ENCODE measurements around the gene ITPA. TPM values are rescaled to one million over a fixed set of nuclear protein-coding genes. Genes with fewer than 3 reads are reported as not detected.

The ITPA gene
- total and polyA plus RNA-seq, 2 of the 13 experiments (the other 11 are each of a cell fraction or from before 2014, with no cell fraction given), result 60.1 to 103 TPM

GRCh38 chr20:3235666-3236324 is 26.5 kb downstream of the ITPA start:
- intact Hi-C loops (cut with micrococcal nuclease; ENCODE audit: unreplicated experiment) (no loop called here), in situ Hi-C loops (cut with HindIII; ENCODE audit: extremely low pct_ligation_motif_present, low pct_unique_long_range_greater_than_20kb) (no loop called here)
- 81% methylated on average over 4 of the region's 4 CpGs for WGBS (ENCODE audit: low lambda C conversion rate)
- BruUV-seq (replicated peaks), result no TSS peak
- POLR2A ChIA-PET, result no interaction called here
- no peak overlapping the region for H2AFZ ChIP-seq (ENCODE audit: low read length)
- H3K27ac ChIP-seq (ENCODE audit: extremely low read length, insufficient read depth, low read length), result no peak overlapping the region
- no peaks in the 10 kb centered on the region for H4K20me1 ChIP-seq (ENCODE audit: insufficient read depth, low read length)
- ATAC-seq (no peak), FAIRE-seq (no peak), DNase-seq (ENCODE audit: low spot score) (no peak)
- H3K4me2 ChIP-seq (ENCODE audit: low read depth, low read length), result no peak overlapping the region
- peaks cover 0 to 1% of the 10 kb centered on the region in 2 experiments; a peak in 3 of 5 replicates for H3K36me3 ChIP-seq (replicated peaks in 1 of 2; ENCODE audit: control insufficient read depth in 1 of 2, insufficient read depth in 2 of 2, low read length in 2 of 2)
- no peak overlapping the region; the same call in 1 of the 2 replicates for H3K9ac ChIP-seq (ENCODE audit: insufficient read depth, low read depth, low read length)
- TF ChIP-seq ZFP91 (CRISPR knock-in tag; IDR thresholded peaks at IDR 0.05; ENCODE audit: borderline replicate concordance) (0 out of 2 replicates have a peak, but pooled peaks have one; percentile 4), GPBP1L1 (CRISPR knock-in tag; IDR thresholded peaks at IDR 0.05) (no peak), ZFP36 (IDR thresholded peaks at IDR 0.05; ENCODE audit: borderline replicate concordance, low read depth, low read length, partially characterized antibody) (peak; percentile 82), ZNF34 (CRISPR knock-in tag; IDR thresholded peaks at IDR 0.05; ENCODE audit: borderline replicate concordance) (no peak), NONO (IDR thresholded peaks at IDR 0.05) (no peak), NONO (CRISPR knock-in tag; conservative IDR thresholded peaks at IDR 0.05) (no peak), FOSL2 (CRISPR knock-in tag; IDR thresholded peaks at IDR 0.05) (peak; percentile 75), ZBTB33 (CRISPR knock-in tag; IDR thresholded peaks at IDR 0.05) (peak; percentile 84; the same call in 1 of the 2 replicates), FOSL1 (CRISPR knock-in tag; IDR thresholded peaks at IDR 0.05; ENCODE audit: borderline replicate concordance) (0 out of 2 replicates have a peak, but pooled peaks have one; percentile 26), PHF20 (CRISPR knock-in tag; IDR thresholded peaks at IDR 0.05) (0 out of 2 replicates have a peak, but pooled peaks have one; percentile 2), GATAD1 (CRISPR knock-in tag; IDR thresholded peaks at IDR 0.05) (no peak), ZMYM3 (CRISPR knock-in tag; IDR thresholded peaks at IDR 0.05) (peak; percentile 77), ZNF143 (CRISPR knock-in tag; IDR thresholded peaks at IDR 0.05) (no peak)
- H3K4me1 ChIP-seq (ENCODE audit: insufficient read depth, low read length), result peaks cover 70% of the 10 kb centered on the region
- peaks cover 4 to 33% of the 10 kb centered on the region in 2 experiments; a peak in 4 of 5 replicates for H3K27me3 ChIP-seq (ENCODE audit: control insufficient read depth in 1 of 2, insufficient read depth in 2 of 2, low read length in 2 of 2)
- CTCF ChIA-PET (ENCODE audit: low intra/inter-chr PET ratio, low total read pairs), result no interaction called here
- H3K79me2 ChIP-seq (ENCODE audit: insufficient read depth, low read length), result no peaks in the 10 kb centered on the region
- H3K9me3 ChIP-seq (ENCODE audit: low read length), result no peaks in the 10 kb centered on the region
- H3K4me3 ChIP-seq (replicated peaks in 1 of 3; ENCODE audit: insufficient read depth in 1 of 3, low read depth in 2 of 3, low read length in 3 of 3), result no peak overlapping the region

All from HepG2 (cell line).